ENCODE results near the gene GORASP1. TPM values are rescaled to one million over a fixed set of nuclear protein-coding genes. Genes with fewer than 3 reads are reported as not detected.
A peak's percentile ranks its signal among the peaks of the same experiment; 100 is the strongest.

Gene GORASP1
- total and polyA plus RNA-seq, 2 of the 8 experiments (the other 6 are each of a cell fraction or from before 2014, with no cell fraction given) = 33.4 to 33.5 TPM

DNA sequence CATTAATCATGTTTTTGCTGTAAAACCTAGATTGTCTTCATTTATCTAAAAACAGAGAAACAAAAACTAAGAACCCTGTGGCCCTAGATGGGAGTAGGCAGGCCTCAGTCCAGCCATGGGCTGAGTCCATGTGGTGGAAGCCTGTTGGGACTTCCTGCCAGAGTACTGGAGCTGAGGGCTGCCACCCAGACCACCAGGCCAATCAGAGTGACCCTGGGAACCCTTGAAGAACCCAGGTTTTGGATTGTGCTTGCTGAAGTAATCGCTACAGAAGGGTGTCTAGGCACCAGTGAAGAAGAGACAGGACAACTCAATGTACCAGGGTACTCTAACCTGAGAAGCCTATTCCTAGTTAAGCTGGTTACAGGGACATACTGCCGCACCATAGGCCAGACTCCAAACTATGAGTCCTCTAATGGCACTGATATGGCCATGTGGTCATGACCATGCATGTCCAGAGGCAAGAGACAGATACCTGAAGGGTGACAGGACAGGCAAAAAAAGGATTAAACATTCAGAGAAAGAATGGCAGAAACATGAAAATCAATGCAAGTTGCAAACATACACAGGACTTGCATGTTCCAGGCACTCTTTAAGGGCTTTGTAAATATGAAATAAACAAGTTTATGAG lies 33.0 kb upstream of the GORASP1 start:
- 83% methylated on average over 2 of the region's 2 CpGs; no CpG with 5 or more reads in 1 of the 2 experiments for WGBS, 2 experiments (ENCODE audit: extremely low coverage in 1 of 2, insufficient coverage in 1 of 2, insufficient read length in 1 of 2, insufficient replicate concordance in 2 of 2, low coverage in 1 of 2, low lambda C conversion rate in 2 of 2, missing lambda C conversion rate in 1 of 2)
- TF ChIP-seq SIRT6 (IDR thresholded peaks at IDR 0.05; ENCODE audit: low read length) (no peak), SAP30 (IDR thresholded peaks at IDR 0.05; ENCODE audit: insufficient read depth, insufficient replicate concordance, low read length) (no peak), KDM5A (IDR thresholded peaks at IDR 0.05; ENCODE audit: low read length) (no peak), CBX8 (IDR thresholded peaks at IDR 0.05; ENCODE audit: borderline replicate concordance, low read depth, low read length) (no peak), POLR2A (IDR thresholded peaks at IDR 0.05; ENCODE audit: control extremely low read depth in 1 of 2, low read depth in 2 of 2, low read length in 2 of 2) (no peak), TAF1 (IDR thresholded peaks at IDR 0.05; ENCODE audit: low read depth, low read length) (no peak), HDAC6 (IDR thresholded peaks at IDR 0.05; ENCODE audit: low read depth, low read length) (no peak), POLR2AphosphoS5 (IDR thresholded peaks at IDR 0.05; ENCODE audit: low read depth, low read length) (no peak), EGR1 (IDR thresholded peaks at IDR 0.05; ENCODE audit: borderline replicate concordance, low read depth, low read length) (no peak)
- TF ChIP-seq, protein P1, sequence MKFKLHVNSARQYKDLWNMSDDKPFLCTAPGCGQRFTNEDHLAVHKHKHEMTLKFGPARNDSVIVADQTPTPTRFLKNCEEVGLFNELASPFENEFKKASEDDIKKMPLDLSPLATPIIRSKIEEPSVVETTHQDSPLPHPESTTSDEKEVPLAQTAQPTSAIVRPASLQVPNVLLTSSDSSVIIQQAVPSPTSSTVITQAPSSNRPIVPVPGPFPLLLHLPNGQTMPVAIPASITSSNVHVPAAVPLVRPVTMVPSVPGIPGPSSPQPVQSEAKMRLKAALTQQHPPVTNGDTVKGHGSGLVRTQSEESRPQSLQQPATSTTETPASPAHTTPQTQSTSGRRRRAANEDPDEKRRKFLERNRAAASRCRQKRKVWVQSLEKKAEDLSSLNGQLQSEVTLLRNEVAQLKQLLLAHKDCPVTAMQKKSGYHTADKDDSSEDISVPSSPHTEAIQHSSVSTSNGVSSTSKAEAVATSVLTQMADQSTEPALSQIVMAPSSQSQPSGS (IDR thresholded peaks at IDR 0.05; ENCODE audit: low read length) = no peak

More for the DNA sequence above, 33.0 kb upstream of the GORASP1 start:
- H3K23me2 ChIP-seq (ENCODE audit: low read depth, low read length) = no peaks in the 10 kb centered on the region
- H4K91ac ChIP-seq (replicated peaks; ENCODE audit: insufficient read length, low read length) = no peak overlapping the region
- ChIA-PET CTCF (ENCODE audit: partially characterized antibody) (interaction anchor here (0.6 to 1.7 kb wide), 2 partner anchors 10 to 134 kb away, joined by 3 to 8 read pairs; no protein-coding TSS in a partner anchor), POLR2A (ENCODE audit: partially characterized antibody) (interaction anchor here (2.8 kb wide), 1 partner anchor 10 kb away, joined by 16 read pairs; no protein-coding TSS in a partner anchor)
- no peak overlapping the region for H3K4me3 ChIP-seq (ENCODE audit: extremely low read depth in 1 of 4, insufficient read depth in 2 of 4, low read depth in 3 of 4, low read length in 4 of 4)
- H2BK12ac ChIP-seq (ENCODE audit: low read depth, low read length) = no peak overlapping the region
- peak overlapping the region; percentile 18; the same call in 1 of the 2 replicates for H2BK5ac ChIP-seq (ENCODE audit: low read depth, low read length)
- H4K20me1 ChIP-seq (replicated peaks in 1 of 2; ENCODE audit: control insufficient read depth in 1 of 2, insufficient read depth in 2 of 2, low read length in 2 of 2) = peaks cover 0 to 12% of the 10 kb centered on the region in 2 experiments
- H3K4me2 ChIP-seq (ENCODE audit: insufficient read depth in 1 of 2, low read depth in 2 of 2, low read length in 2 of 2) = no peak overlapping the region
- no peak for FAIRE-seq
- H3K36me3 ChIP-seq (ENCODE audit: control insufficient read depth in 2 of 4, insufficient read depth in 4 of 4, low read length in 3 of 4) = peaks cover 11 to 34% (median 21%) of the 10 kb centered on the region in 4 experiments; a peak in 6 of 8 replicates
- no peak for DNase-seq (ENCODE audit: low read depth in 1 of 2, low spot score in 2 of 2)
- no peaks in the 10 kb centered on the region for H3K9me3 ChIP-seq (ENCODE audit: insufficient read depth in 2 of 2, low read depth in 1 of 2, low read length in 1 of 2)
- H3K4ac ChIP-seq (replicated peaks; ENCODE audit: insufficient read length, low read depth, low read length) = no peak overlapping the region
- peaks cover 0 to 3% (median 0%) of the 10 kb centered on the region in 4 experiments; a peak in 2 of 7 replicates for H3K4me1 ChIP-seq (replicated peaks in 1 of 4; ENCODE audit: control insufficient read depth in 3 of 4, insufficient read depth in 4 of 4, low read length in 3 of 4)
- H3K79me2 ChIP-seq (ENCODE audit: control insufficient read depth in 1 of 2, insufficient read depth in 2 of 2, low read length in 2 of 2) = no peaks in the 10 kb centered on the region
- no peak overlapping the region for H4K5ac ChIP-seq (ENCODE audit: insufficient read length, low read depth, low read length)
- peaks cover 2% of the 10 kb centered on the region; the same call in 1 of the 2 replicates for H3K79me1 ChIP-seq (ENCODE audit: low read depth, low read length)
- H2BK120ac ChIP-seq (replicated peaks; ENCODE audit: low read depth, low read length) = no peak overlapping the region
- no peak overlapping the region for H3K23ac ChIP-seq (ENCODE audit: insufficient read length)
- H3K56ac ChIP-seq (replicated peaks; ENCODE audit: insufficient read length, low read depth, low read length) = no peak overlapping the region
- no peak overlapping the region for H2AFZ ChIP-seq (ENCODE audit: low read length)
- H3K27me3 ChIP-seq (replicated peaks in 1 of 4; ENCODE audit: control insufficient read depth in 3 of 4, extremely low read depth in 1 of 4, insufficient read depth in 3 of 4, low read length in 3 of 4) = no peaks in the 10 kb centered on the region
- H3K18ac ChIP-seq (ENCODE audit: extremely low read depth, low read length) = no peak overlapping the region
- H3K27ac ChIP-seq (ENCODE audit: low read depth, low read length) = no peak overlapping the region
- H2BK15ac ChIP-seq (ENCODE audit: low read length) = no peak overlapping the region
- H4K8ac ChIP-seq (ENCODE audit: extremely low read depth, insufficient read depth, low read length) = no peak overlapping the region
- no peak overlapping the region for H3K9ac ChIP-seq (replicated peaks in 1 of 4; ENCODE audit: extremely low read depth in 1 of 4, low read depth in 3 of 4, low read length in 3 of 4)
- no peak overlapping the region for H3K14ac ChIP-seq (ENCODE audit: insufficient read length)
- H2AK5ac ChIP-seq (ENCODE audit: low read depth, low read length) = no peak overlapping the region
- H2BK20ac ChIP-seq (ENCODE audit: low read length) = no peak overlapping the region

All from H1 (cell line).